ENCODE data around the gene DMTF1. TPM values are rescaled to one million over a fixed set of nuclear protein-coding genes. Genes with fewer than 3 reads are reported as not detected.

The DMTF1 gene
- total RNA-seq, 1 donor from 2014 or later = 113 TPM

DNA sequence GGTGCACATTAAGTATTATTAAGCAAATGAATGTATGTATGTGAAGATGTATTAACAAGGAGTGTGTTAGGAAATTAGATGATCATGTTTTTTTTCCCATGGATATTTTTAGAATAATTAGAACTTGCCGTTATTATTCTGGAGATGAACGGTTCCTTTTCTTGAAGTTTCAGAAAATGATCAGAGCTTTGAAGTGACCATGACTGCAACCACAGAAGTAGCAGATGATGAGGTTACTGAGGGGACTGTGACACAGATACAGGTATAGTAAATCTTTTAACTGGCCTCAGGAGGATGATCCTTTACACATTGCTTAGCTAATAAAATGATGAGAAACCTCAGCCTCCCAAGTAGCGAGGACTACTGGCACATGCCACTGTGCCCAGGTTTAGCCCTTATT, 18.6 kb downstream of the DMTF1 start:
- peak overlapping the region; percentile 22 for H3K27ac Mint-ChIP-seq (ENCODE audit: unreplicated experiment)
- no peaks in the 10 kb centered on the region for H3K9me3 Mint-ChIP-seq
- TF ChIP-seq, protein P1, sequence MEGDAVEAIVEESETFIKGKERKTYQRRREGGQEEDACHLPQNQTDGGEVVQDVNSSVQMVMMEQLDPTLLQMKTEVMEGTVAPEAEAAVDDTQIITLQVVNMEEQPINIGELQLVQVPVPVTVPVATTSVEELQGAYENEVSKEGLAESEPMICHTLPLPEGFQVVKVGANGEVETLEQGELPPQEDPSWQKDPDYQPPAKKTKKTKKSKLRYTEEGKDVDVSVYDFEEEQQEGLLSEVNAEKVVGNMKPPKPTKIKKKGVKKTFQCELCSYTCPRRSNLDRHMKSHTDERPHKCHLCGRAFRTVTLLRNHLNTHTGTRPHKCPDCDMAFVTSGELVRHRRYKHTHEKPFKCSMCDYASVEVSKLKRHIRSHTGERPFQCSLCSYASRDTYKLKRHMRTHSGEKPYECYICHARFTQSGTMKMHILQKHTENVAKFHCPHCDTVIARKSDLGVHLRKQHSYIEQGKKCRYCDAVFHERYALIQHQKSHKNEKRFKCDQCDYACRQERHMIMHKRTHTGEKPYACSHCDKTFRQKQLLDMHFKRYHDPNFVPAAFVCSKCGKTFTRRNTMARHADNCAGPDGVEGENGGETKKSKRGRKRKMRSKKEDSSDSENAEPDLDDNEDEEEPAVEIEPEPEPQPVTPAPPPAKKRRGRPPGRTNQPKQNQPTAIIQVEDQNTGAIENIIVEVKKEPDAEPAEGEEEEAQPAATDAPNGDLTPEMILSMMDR (conservative IDR thresholded peaks at IDR 0.05) = no peak
- H3K4me1 Mint-ChIP-seq = no peaks in the 10 kb centered on the region
- peaks cover 26% of the 10 kb centered on the region for H3K36me3 Mint-ChIP-seq (ENCODE audit: low read depth)
- DNase-seq (ENCODE audit: low read depth, low spot score) = no peak
- H3K4me3 Mint-ChIP-seq = no peak overlapping the region
- no peaks in the 10 kb centered on the region for H3K27me3 Mint-ChIP-seq (ENCODE audit: low read depth)

DNA sequence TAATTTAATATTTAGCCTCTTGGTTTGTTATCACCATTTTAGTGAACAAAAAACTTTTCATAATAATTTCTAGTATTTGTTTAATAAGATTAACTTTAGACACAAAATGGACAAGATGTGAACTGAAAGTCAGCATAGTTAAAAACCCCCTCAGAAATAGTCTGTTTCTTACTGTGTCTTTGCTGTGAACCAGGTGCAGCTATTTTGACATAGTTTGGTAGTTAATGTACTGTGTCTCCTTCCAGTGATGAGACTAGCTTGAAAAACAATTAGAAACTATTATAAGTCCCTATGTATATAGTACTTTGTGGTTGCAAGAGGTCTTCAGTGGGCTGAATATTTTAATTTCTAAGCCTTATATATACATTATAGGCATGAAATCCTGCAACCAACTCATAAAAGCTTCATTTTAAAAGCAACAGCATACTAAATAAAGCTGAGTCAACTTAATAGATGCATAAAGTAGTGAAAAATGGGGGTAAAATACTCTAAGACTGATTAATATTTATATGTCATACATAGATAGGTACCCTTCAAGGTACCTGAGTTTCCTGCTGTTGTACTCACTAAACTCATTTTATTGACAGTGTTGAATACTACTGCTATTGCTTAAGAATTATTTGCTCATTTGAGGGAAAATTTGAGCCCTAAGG, 19.2 kb downstream of the DMTF1 start:
- TF ChIP-seq, protein P1 (conservative IDR thresholded peaks at IDR 0.05) = no peak
- H3K36me3 Mint-ChIP-seq (ENCODE audit: low read depth) = peaks cover 24% of the 10 kb centered on the region
- no peaks in the 10 kb centered on the region for H3K27me3 Mint-ChIP-seq (ENCODE audit: low read depth)
- no peaks in the 10 kb centered on the region for H3K4me1 Mint-ChIP-seq
- DNase-seq (ENCODE audit: low read depth, low spot score) = no peak
- H3K9me3 Mint-ChIP-seq = no peaks in the 10 kb centered on the region
- no peak overlapping the region for H3K4me3 Mint-ChIP-seq
- no peak overlapping the region for H3K27ac Mint-ChIP-seq (ENCODE audit: unreplicated experiment)

DNA sequence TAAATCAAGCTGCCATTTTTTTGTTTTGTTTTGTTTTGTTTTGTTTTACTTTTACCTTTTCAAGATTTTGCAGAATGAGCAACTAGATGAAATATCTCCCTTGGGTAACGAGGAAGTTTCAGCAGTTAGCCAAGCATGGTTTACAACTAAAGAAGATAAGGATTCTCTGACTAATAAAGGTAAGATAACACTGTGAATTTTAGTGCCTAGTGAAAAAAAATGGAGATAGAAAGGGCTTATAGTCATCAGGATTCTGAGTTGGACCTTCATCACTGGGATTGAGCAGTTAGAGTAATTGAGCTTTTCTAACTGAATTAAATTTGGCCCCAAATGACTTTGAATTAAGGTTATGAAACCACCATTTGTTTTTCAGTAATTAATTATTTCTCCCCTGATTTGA, 21.2 kb downstream of the DMTF1 start:
- no peak for DNase-seq (ENCODE audit: low read depth, low spot score)
- TF ChIP-seq, protein P1 (conservative IDR thresholded peaks at IDR 0.05) = no peak
- Mint-ChIP-seq H3K4me1 (no peaks in the 10 kb centered on the region), H3K27me3 (ENCODE audit: low read depth) (no peaks in the 10 kb centered on the region), H3K27ac (ENCODE audit: unreplicated experiment) (no peak overlapping the region), H3K4me3 (no peak overlapping the region), H3K9me3 (no peaks in the 10 kb centered on the region), H3K36me3 (ENCODE audit: low read depth) (peaks cover 23% of the 10 kb centered on the region)

DNA sequence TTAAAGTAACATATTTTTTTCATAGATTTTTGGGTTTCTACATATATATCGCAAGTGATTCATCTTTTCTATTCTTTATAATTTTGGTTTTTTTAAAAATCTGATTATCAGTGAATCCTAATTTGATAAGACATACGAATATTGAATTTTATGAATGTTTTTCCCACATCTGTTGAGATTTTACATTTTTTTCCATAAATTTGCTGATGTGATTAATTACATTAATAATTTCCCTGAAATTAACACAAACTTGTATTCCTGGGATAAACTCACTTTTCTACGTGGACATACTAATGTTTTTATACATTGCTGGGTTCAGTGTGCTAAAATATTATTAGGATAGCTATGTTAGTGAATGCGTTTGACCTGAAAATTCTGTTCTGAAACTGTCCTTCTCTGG, 26.1 kb downstream of the DMTF1 start:
- Mint-ChIP-seq H3K4me1 (no peaks in the 10 kb centered on the region), H3K27ac (ENCODE audit: unreplicated experiment) (no peak overlapping the region), H3K27me3 (ENCODE audit: low read depth) (no peaks in the 10 kb centered on the region), H3K9me3 (no peaks in the 10 kb centered on the region), H3K36me3 (ENCODE audit: low read depth) (peaks cover 24% of the 10 kb centered on the region), H3K4me3 (no peak overlapping the region)
- TF ChIP-seq, protein P1 (conservative IDR thresholded peaks at IDR 0.05) = no peak
- no peak for DNase-seq (ENCODE audit: low read depth, low spot score)

DNA sequence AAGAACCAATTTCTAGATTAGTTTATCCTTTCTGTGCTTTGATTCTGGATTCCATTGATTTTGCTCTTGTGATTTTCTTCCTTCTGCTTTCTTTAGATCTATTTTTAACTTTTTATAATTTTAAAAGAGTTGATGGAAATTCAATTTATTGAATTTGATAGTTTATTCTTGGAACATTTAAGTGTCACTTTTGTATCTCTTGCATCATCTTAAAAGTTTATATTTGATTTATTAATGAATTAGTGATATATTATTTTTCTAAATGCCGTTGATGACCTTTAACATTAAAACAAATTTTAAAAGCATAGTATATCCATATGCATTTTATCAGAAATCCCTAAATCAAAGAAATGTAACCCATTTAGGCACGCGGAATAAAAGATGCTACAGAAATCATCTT, 26.9 kb downstream of the DMTF1 start:
- no peaks in the 10 kb centered on the region for H3K4me1 Mint-ChIP-seq
- H3K36me3 Mint-ChIP-seq (ENCODE audit: low read depth) = peaks cover 28% of the 10 kb centered on the region
- H3K27ac Mint-ChIP-seq (ENCODE audit: unreplicated experiment) = no peak overlapping the region
- H3K4me3 Mint-ChIP-seq = no peak overlapping the region
- DNase-seq (ENCODE audit: low read depth, low spot score) = no peak
- H3K27me3 Mint-ChIP-seq (ENCODE audit: low read depth) = no peaks in the 10 kb centered on the region
- H3K9me3 Mint-ChIP-seq = no peaks in the 10 kb centered on the region
- TF ChIP-seq, protein P1 (conservative IDR thresholded peaks at IDR 0.05) = no peak

Measured in neural crest cell (in vitro differentiated cells).